ENCODE results near the gene GOLM1.
"Not testable (repeated sequence)": the region's sequence is repeated elsewhere in the genome, so short reads cannot be mapped to it uniquely, and the experiment has no call there.

The GOLM1 gene

GRCh38 chr9:86098824-86099700 is at the start of gene GOLM1:
Gene GOLM1 (minus strand): TSS chr9:86099558. CDS start chr9:86079320, 20,238 bp downstream.
- peak; percentile 86 for DNase-seq

GRCh38 chr9:86146671-86147070 is 47.3 kb upstream of the GOLM1 start:
- DNase-seq = not testable (repeated sequence)

- DNase-seq = not testable (repeated sequence)
Measured at GRCh38 chr9:86145960-86146359, 46.6 kb upstream of the GOLM1 start.

- no peak for DNase-seq
Measured at GRCh38 chr9:86142973-86143372, 43.6 kb upstream of the GOLM1 start.

- DNase-seq = no peak
Measured at GRCh38 chr9:86141843-86142242, 42.5 kb upstream of the GOLM1 start.

- peak; percentile 15 for DNase-seq
Measured at GRCh38 chr9:86135371-86135770, 36.0 kb upstream of the GOLM1 start.

- DNase-seq = no peak
Measured at GRCh38 chr9:86134361-86134760, 35.0 kb upstream of the GOLM1 start.

GRCh38 chr9:86128235-86128822 is 29.0 kb upstream of the GOLM1 start:
- peak; percentile 44 for DNase-seq

GRCh38 chr9:86126998-86127972 is 27.9 kb upstream of the GOLM1 start:
- DNase-seq = peak; percentile 98

- DNase-seq = peak; percentile 16
Measured at GRCh38 chr9:86122311-86122710, 23.0 kb upstream of the GOLM1 start.

GRCh38 chr9:86119457-86119856 is 20.1 kb upstream of the GOLM1 start:
- no peak for DNase-seq

- DNase-seq = no peak
Measured at GRCh38 chr9:86116425-86116824, 17.1 kb upstream of the GOLM1 start.

GRCh38 chr9:86115886-86116285 is 16.5 kb upstream of the GOLM1 start:
- DNase-seq = no peak

- DNase-seq = no peak
Measured at GRCh38 chr9:86112057-86112456, 12.7 kb upstream of the GOLM1 start.

- no peak for DNase-seq
Measured at GRCh38 chr9:86102626-86103025, 3.3 kb upstream of the GOLM1 start.

- peak; percentile 75 for DNase-seq
Measured at GRCh38 chr9:86099701-86100364, 475 bp upstream of the GOLM1 start.

- DNase-seq = peak; percentile 52
Measured at GRCh38 chr9:86097510-86098224, 1.7 kb downstream of the GOLM1 start.

GRCh38 chr9:86096386-86096785 is 3.0 kb downstream of the GOLM1 start:
- DNase-seq = no peak

GRCh38 chr9:86093788-86094555 is 5.4 kb downstream of the GOLM1 start:
- DNase-seq = peak; percentile 87

GRCh38 chr9:86091477-86091876 is 7.9 kb downstream of the GOLM1 start:
- no peak for DNase-seq

GRCh38 chr9:86082870-86083269 is 16.5 kb downstream of the GOLM1 start:
- DNase-seq = no peak
